GM19239 (cell line): ENCODE data around the gene FAM24B.
"Not testable (repeated sequence)": the region's sequence is repeated elsewhere in the genome, so short reads cannot be mapped to it uniquely, and the experiment has no call there.

Experiments used
- DNase-seq: peaks from one replicate; pipeline ENCODE4 v3.0.0; 2011; ENCODE audit warnings: low spot score; ENCODE audit not compliant: insufficient read length
- FAIRE-seq: peaks from 2 replicates; lab custom pipeline; 2011; peaks lifted over from hg19 to GRCh38; lab: Jason Lieb, UNC

The FAM24B gene

GRCh38 chr10:122879339-122880273 lies at the start of gene FAM24B:
TSS of gene FAM24B (minus strand) at chr10:122879581. CDS start at chr10:122850515, 29,066 bp downstream.
- DNase-seq (peak; percentile 75), FAIRE-seq (peak; percentile 97)

- DNase-seq, result no peak
- FAIRE-seq, result no peak
Measured at GRCh38 chr10:122915700-122916099, 36.3 kb upstream of the FAM24B start.

- peak; percentile 21 for DNase-seq
- no peak for FAIRE-seq
Measured at GRCh38 chr10:122911889-122912484, 32.6 kb upstream of the FAM24B start.

DNA sequence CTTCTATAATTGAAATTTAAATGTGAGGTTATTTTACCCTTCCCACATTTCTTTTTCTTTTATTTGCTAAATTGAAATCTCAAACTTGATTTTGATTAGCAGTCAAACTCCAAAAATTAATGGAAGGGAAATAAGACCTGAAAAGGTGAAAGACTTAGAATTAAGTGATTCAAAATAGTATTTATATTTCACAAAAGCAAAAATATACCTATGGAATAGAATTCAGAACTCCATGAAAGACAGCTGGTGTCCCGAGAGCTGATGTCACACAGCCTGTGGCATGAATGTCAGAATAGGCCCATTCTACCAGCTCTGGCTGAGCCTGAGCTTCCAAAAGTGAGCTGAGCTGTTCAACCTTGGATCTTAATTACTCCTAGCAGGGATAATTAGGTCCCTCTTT lies 30.9 kb upstream of the FAM24B start, which contains the start of gene FAM24A:
FAM24A (plus strand) TSS at position 301 of the 400 bp plus-strand sequence. CDS start 1,025 bp downstream, outside the sequence.
- DNase-seq (no peak), FAIRE-seq (no peak)

GRCh38 chr10:122903861-122904260 lies 24.5 kb upstream of the FAM24B start:
- not testable (repeated sequence) for FAIRE-seq, DNase-seq

DNA sequence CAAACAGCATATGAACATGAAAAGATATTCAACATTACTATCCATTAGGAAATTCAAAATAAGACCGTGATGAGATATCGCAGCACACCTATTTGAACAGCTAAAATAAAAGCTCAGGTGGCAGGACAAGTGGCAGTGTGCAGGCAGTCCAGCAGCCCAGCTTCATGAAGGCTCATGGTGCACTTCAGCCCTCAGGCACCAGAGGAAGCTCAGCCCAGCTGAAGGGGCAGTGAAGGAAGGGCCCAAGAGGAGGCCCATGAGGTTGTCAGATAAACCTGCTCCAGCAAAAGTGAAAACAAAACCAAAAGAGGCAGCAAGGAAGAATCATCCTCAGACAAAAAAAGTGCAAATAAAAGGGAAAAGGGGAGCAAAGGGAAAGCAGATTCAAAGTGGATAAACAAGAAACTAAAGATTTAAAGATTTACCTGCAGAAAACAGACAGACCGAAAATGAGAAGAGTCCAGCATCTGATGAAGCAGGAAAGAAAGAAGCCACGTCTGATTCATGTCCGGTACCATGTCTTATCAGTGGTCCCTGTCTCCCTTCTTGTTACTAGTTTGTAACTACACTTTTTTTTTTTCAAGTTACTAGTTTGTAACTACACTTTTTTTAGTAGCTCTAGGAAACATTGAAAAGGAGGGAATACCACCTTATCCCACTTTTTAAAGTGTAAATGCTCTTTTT lies 15.0 kb upstream of the FAM24B start:
- no peak for DNase-seq
- FAIRE-seq, result peak; percentile 60

DNA sequence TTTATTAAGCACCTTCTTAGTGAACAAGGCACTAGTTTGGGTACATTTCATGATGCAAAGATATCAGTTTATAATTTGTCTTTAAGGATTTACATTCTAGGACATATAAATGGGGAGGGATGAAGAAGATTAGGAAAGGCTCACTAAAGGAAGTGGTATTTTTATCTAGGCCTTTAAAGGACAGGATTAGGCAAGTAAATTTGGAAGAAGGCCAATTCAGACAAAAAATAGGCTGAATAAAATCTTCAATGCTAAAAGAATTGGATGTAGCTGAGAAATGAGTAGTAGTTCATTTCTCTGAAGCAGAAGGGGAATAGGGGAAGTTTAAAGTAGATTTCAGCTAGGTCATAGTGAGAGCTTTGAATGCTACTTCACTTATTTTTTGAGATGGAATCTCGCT lies 4.8 kb upstream of the FAM24B start:
- FAIRE-seq, result no peak
- DNase-seq, result no peak

GRCh38 chr10:122882766-122883165 lies 3.4 kb upstream of the FAM24B start:
- DNase-seq (no peak), FAIRE-seq (no peak)

GRCh38 chr10:122878799-122879338 lies 512 bp downstream of the FAM24B start:
- FAIRE-seq, result no peak
- no peak for DNase-seq

DNA sequence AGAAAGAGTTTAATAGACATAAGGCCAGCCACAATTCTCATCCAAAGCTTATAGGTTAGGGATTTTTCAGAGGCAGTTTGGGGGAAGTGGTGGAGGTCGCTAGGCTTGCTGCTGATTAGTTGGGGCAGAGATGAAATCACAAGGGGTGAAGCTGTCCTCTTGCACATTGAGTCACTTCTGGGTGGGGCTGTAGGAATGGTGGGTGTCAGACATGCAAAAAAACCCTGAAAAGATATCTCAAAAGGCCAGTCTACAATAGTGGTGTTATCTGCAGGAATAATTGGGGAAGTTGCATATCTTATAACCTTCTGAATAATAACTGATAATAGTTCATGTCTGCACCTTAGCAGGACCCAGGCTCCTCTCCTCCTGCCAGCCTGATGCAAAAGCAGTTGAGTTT lies 2.1 kb downstream of the FAM24B start:
- DNase-seq, result no peak
- peak; percentile 18 for FAIRE-seq

- FAIRE-seq (no peak), DNase-seq (no peak)
Measured at GRCh38 chr10:122876467-122876855, 2.9 kb downstream of the FAM24B start.

DNA sequence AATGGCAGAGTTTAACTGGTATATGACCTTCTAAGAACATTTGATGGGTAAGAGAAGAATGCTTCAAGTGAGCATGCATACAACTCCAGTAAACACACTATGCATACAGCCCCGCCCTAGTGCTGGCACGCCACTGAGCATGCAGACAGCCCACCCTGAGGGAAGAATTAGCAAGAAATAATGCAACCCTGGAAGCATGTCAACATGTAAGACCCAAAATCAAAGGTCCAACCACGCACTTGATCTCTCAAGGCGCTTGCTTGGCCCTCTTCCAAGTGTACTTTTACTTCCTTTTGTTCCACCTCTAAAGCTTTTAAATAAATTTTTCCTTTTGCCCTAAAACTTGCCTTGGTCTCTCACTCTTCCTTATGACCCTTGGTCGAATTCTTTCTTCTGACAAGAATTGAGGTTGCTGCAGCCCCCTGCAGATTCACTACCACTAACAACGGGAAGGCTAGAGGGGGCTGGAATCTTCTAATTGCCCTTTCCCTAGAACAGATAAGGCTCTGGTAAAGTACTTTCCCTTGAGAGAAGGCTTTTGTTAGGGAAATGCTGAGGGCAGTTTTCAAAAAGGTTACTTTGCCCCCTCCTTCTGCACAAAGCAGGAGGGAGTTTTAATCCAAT lies 3.4 kb downstream of the FAM24B start:
- no peak for FAIRE-seq
- DNase-seq, result no peak

DNA sequence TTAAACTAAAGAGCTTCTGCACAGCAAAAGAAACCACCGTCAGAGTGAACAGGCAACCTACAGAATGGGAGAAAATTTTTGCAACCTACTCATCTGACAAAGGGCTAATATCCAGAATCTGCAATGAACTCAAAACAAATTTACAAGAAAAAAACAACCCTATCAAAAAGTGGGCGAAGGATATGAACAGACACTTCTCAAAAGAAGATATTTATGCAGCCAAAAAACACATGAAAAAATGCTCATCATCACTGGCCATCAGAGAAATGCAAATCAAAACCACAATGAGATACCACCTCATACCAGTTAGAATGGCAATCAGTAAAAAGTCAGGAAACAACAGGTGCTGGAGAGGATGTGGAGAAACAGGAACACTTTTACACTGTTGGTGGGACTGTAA lies 7.4 kb downstream of the FAM24B start:
- not testable (repeated sequence) for DNase-seq, FAIRE-seq

- DNase-seq, FAIRE-seq: not testable (repeated sequence)
Measured at GRCh38 chr10:122868768-122869167, 10.6 kb downstream of the FAM24B start.

- DNase-seq, FAIRE-seq: not testable (repeated sequence)
Measured at GRCh38 chr10:122866757-122867482, 12.5 kb downstream of the FAM24B start.

DNA sequence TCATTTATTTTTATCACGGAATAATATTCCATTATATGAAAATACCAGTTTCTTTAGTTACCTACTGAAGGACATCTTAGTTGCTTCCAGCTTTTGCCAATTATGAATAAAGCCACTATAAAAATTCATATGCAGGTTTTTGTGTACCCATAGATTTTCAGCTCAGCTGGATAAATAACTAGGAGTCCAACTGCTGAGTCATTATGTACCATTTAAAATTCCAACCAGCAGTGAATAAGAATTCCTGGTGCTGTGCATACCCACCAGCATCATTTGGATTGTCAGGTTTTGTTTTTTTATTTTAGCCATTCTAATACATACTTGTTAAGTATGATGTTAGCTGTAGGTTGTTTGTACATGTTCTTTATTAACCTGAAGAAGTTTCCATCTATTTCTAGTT lies 14.5 kb downstream of the FAM24B start:
- no peak for FAIRE-seq
- no peak for DNase-seq

DNA sequence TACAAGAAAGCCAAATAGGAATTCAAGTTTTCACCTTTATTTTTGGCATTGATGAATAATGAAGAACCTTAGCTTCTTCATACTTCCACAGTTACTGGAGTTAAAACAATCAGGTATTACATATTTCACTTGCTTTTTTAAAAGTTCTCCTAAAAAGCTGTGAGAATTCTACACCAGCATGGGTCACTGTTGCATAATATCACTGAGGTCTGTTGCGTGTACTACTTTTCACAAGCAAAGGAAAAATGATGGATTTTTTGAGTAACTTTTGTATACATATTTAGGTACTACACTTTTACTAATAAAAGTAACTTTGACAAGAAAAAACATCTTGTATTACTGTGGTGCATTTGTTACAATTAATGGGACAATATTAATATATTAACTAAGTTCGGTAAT lies 15.2 kb downstream of the FAM24B start:
- FAIRE-seq, result no peak
- DNase-seq, result no peak

DNA sequence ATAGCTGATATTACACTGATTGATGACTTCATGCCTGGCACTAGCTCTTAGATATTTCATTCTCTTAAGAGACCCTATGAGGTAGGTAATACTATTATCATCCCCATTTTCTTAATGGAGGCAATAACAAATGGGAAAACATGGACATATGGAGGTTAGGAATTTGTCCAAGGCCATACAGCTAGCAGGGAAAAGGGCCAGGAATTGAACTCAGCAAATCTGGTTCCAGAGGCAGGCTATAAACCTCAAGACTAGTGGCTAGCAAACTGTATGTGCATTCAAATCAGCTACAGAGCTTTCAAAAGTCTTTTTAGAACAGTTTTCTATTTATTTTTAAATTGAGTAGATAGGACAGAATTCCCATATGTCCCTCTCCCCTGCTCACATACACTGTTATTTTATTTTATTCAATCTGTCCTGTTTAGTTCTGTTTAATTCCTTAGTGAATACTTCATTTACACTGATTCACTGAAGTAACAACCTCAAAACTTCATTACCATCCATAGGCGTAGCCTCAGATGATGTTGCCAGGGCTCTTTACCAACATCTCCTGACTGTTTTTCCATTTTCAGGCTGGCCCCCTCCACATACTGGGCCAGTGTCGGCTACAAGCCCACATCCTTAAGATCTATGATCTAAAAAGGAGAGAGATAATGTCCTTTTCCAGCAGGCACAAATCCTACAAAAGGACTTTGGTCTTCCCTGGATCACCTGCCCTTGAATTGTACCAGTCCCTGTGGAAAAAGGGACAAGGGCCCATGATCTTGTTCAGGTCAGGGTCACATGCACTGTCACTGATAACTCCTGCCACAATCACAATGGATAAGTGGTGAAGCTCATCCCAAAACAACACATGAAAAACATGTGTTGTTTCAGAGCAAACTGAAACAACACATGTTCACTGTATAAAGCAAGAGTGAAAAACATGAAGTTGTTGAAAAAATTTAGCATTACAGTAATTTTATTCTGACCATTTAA lies 15.9 kb downstream of the FAM24B start:
- DNase-seq, result no peak
- FAIRE-seq, result no peak
